GM21390 (cell line): ENCODE data around the gene MRPS27.

Experiments used
- ATAC-seq: cut with Tn5 transposase; IDR thresholded peaks from one replicate; pipeline ENCODE4 v1.9.1; 2021; ENCODE audit not compliant: unreplicated experiment

MRPS27 gene

DNA sequence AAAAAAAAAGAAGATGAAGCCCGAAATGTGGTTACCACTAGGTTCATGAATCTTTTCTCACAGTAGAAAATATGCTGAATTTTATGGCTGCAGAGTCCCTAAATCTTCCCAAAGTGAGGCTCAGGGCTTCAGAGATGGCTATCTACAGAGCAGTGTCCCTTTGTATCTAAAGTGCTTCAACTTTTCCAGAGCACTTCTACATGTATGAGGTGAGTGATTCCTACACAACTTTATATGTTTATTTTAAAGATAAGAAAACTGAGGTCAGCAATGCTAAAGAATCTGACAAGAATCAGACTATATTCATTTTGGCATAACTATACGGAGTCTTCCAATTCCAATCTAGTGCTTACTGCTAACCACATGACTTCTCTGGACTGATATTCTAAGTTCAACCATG is 53.2 kb downstream of the MRPS27 start:
- no peak for ATAC-seq

DNA sequence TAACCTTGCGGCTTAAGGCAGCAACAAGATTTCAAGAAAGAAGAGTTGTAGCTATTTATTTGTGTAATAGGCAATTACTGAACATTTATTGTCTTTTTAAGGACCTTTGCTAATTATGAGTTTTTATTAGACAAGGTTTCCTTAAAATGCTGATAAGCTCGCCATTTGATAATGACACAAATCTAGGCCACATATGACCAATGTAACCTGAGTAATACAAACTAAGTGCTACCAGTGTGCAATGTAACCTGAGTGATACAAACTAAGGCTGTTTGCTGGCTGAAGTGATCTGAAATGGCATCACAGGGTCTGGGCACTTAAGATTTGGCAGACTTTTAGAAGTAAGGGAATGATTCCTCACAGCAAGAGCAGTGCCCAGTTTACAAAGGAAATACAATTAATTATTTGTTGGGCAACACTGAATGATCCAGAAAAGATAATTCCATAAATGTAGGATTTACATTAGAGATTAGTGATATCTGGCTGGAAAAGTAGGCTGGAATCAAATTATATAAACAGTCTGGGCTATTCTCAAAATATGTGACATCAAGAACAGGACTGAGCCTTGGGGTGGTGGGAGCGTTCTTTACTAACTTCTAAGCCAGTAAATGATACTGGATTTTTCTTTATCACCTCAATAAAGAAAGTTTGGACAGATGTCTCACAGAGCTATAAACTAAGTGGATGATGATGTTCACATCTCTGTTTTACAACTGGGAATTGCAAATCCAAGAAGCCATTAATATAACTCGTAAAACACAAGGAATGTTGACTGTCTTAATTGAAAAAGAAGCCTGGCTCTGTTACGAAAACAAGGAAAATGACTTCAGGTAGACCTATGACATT is 54.8 kb downstream of the MRPS27 start:
- ATAC-seq, result no peak

DNA sequence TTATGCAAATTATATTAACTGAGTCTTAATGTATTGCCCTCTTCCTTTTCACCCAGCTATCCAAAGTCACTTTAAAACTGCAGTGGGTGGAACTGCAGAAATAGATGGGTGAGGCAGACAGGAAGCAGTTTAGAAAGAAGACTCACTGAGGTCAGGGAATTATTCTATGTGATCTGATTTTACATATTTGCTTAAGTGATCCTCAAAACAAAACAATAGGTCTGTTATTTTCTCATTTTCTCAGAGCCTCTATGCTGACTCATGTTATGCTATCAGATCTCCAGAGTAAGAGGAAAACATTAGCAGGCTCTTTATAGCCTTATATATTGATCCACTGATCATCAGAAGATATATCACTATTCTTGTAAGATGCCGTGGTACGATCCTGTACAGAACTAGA is 63.5 kb downstream of the MRPS27 start:
- ATAC-seq, result no peak

DNA sequence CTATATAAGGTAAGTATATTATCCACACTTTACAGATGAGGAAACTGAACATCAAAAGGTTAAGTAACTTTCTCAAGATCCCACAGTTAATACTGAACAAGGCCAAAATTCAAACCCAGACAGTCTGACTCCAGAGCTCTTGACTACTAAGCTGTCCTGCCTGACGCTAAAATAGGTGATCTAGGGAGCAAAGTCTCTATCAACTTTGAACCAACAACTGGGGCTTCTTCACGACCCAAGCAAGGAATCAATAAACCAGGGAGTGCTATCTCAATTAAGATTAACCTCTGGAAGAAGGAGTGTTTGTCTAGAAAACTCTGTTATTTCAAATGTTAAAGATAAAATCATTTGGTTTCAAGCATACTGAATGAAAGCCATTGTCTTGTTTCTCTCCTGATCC is 64.4 kb downstream of the MRPS27 start:
- no peak for ATAC-seq

DNA sequence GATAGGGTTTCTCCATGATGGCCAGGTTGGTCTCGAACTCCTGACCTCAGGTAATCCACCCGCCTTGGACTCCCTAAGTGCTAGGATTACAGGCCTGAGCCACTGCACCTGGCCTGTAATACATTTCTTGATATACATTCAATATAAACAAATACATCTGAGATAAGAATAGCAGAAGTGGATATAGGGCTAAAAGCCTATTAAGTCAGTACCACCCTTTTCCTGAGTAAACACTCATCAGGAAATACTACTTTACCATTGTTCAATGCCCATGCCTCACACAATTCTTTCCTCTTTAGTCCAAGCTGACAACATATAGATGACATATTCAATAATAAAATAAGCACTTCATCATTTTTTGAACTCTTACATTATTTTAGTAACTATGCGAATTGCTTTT is 64.8 kb downstream of the MRPS27 start:
- no peak for ATAC-seq

DNA sequence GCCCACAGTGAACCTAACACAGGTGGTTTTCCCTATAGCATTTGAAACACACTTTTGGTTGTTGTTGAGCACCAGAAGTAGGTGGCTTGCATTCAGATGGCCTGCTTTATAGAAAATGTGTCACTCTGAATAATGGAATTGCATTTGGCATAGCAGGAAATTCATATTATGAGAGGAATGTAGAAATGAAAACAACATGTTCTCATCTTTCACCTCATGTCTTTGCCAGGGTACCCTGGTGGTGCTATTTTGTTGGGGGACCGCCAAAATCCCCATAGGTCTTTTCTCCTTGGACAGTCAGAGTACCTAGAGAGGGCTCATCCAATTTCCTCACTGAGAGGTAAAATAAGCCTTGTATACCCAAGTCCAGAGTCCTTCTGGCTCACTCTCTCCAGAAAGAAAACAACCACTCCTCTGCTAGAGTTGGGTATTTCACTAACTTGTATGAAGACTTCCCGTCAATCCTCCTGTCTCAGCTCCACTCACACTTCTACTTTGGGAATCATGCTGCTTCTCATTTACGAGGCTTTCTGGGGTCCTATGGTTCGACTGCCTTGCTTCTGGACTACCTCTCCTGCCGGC is 67.4 kb downstream of the MRPS27 start:
- ATAC-seq, result no peak

DNA sequence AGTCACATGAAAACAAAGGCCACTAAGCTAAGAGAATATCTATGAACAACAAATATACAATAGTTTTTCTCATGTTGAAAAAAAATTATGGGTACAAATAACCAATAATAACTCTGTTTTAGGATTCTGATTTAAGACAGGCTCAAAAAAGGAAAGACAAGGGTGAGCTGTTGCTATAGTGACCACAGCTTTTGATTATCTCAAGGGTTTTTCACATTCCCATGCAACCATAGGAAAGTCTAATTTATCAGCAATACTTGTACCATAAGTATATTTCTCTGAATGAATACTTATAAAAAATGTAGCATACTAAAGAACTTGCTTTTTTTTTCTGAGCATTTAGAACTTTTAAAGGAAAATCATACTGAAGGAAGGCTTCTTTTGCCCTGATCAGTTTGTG is 68.0 kb downstream of the MRPS27 start:
- ATAC-seq, result no peak

DNA sequence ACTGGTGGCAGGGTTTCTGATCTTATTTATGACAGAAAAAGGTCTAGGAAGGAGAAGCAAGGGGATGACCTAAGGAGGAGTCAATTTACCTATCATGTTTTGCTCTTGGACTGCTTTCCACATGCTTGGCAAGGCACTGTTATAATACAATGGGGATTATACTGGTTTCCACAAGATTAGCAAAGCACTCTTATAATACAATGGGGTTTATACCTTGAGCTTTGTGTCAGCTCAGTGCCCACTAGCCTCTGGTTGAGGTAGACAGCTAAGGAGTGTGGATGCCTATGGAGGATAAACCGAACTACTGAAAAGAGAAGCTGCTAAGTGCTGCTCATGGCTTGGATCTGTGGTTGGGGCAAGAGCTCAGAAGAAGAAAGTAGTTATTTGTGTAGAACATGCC is 68.7 kb downstream of the MRPS27 start:
- no peak for ATAC-seq

DNA sequence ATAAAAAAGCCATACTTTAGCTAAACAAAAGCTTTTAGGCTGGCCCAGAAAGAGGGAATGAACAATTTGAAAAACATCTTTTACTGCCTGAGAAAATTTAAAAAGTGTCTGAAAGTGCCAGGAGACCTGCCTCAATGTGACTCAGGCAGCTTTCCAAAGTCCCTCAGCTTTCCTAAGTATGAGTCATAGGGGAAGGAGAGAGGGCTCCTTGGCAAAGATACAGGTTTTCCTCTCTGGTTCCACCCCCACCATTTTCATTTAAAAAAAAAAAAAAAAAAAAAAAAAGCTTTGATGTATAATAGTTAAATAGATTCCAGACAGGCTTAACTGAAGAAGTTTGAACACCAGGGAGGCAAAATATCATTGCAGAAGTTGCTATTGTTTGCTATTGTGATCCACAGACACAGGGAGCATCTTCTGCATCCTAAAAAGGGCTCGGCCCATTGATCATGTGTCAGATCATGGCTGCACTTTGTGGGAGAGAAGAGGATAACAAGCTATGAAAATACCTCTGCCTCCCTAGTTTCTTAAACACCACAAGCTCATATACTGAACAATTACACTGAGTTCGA is 71.5 kb downstream of the MRPS27 start:
- ATAC-seq, result no peak

DNA sequence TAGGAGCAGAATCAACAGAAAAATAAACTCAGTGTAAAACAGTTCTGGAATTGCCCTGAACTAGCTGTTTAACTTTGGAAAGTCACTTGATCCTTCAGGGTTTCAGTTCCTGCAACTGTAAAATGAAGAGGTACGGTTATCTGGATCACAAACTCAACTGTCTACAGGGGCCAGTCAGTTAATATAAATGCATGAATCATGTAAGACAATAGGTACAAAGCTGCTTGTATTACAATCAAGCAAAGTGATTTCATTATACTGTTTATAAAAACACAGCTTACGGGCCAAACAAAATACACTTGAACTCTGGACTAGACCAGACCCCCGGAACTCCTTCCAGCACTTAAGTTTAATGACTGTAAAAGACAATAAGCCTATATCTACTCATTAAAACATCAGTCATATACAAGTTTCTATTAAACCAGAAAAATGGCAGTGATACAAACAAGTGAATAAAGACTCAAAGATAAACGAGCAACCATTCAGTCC is 73.0 kb downstream of the MRPS27 start:
- no peak for ATAC-seq

DNA sequence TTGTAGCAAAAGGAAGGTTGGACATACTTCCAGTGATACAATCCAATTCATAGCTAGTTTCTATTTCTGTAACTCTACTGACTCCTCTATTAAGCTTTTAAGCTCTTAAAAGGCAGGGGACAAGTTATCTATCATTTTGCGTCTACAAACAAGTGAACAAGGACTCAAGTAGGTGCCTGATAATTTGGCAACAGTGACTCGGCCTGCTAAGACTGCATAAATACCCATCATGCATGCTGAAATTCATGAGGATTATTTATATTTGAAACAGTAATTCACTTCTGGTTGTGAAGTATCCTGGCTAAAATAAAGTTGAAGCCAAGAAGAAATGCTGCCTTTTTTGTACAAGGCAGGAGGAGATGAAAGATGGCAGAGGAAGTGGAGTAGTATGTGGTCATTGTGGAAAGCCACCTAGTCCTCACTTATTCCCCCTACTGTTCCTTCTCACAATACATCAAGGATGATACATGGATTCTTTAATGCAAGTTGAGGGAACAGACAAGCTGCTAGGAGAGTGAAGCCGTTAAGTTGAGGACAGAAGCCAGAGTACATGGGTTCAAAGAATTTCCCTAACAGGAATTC is 74.0 kb downstream of the MRPS27 start:
- no peak for ATAC-seq

DNA sequence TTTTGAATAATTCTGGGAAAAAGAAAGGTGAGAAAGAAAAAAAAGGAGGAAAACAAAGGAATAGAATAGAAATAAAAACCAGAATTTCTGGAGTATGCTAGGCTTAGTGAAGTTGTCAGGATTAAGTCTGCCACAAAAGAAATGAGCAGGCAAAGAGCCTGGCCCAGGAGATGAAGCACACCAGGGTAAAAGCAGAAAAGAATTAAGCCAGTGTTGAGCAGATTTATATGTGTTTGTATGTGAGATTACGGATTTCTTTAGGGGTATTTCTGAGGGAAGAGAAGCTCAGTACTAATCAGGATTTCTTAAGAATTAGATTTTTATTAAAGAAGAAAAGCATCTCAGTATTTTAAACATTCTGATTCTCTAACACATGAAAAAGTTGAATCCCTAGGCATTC is 74.5 kb downstream of the MRPS27 start:
- no peak for ATAC-seq

DNA sequence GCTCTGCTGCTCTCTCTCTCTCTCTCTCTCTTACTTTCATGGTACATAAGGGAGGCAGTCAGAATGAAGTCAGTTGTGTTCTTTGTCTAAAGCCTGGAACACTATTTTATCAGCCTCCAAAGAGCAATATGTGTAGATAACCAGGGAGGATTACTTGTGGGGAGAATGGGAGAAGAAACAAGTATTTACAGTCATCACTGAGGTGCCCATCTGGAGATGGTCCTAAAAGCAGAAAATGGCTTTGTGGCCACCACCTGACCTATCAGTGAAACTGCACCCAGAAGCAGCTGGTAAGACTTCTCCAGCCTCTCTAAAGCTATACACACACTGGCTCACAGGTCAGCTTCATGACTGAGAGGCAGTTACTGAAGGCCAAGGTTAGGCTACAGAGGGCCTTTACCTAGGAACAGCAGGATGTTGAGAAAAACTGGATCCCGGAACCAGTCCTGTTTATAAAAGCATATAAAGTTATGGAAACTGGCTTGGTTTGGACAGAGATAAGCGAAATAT is 75.1 kb downstream of the MRPS27 start:
- peak; percentile 92 for ATAC-seq

DNA sequence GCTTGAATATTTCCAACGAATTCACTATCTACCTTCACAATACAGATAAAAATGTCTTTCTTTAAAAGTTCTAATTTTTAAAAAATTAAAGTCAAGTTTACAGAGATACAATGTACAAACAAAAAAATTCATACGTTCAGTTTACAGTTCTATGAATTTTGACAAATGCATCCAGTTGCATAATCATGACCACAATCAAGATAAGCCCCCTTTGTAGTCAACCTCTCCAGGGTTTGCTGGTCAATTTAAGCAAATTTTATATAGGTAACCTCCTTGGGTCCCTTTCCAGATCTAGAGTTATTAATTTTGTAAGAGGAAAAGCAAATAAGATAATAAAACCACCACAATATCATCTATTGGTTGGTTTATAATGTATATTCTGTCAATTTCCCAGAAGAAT is 76.3 kb downstream of the MRPS27 start:
- no peak for ATAC-seq

DNA sequence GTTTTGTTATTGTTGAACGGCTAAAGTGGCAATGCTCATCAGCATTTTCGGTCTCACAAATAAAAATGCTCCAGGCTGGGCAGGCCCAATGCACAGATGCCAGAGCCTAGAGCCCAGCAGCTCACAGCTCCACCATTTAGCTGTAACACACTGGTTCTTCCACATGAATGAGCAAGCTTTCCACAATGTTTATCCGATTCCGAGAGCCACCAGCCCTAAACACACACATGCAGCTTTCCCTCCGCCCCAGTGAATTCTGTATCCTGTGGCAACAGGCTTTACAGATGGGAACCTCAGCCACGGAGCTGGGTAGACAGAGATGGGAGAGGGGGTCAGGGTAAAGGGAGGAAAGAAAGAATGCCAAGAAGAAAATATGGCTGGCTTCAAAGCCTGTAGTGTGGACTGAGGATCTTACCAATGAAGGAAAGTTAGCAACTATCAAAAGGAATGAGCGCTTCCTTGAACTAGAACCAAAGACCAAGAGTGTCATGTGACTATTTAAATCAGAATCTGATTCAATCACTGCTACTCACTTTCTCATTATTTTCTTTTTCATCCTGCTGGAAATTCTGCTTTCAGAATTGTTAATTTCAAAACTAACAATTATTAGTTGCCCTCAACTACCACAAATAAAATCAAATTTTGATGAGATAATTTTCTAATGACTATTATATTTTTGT is 77.1 kb downstream of the MRPS27 start:
- ATAC-seq, result no peak

DNA sequence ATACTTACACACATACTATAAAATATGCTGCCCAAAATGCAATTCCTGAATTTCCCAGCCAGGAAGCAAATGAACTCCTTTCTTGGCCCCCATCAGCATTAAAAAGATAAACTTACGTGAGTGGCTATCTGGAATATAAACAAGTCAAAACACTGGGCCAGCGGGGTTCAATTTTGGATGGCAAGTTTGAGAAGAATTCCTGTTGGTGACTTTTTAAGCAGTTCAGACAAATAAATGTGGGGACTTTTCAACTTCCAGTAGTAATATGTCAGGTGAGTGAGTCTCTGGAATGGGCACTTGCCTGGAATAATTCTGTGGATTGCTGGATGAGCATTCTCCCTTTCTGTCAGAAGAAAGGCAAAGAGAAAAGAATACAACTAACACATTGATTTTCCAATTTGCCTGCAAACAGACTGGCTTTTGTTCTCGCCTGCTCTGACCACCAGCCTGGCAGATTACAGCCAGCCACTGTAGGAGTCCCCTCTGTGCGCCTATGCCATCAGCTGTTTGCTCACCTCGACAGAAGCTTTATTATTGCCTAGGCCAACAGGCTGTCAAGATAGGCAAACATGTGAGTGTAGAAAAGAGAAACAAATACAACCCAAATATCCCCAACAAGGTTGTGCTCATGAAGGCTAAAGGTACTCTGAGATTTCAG is 78.6 kb downstream of the MRPS27 start:
- ATAC-seq, result no peak

DNA sequence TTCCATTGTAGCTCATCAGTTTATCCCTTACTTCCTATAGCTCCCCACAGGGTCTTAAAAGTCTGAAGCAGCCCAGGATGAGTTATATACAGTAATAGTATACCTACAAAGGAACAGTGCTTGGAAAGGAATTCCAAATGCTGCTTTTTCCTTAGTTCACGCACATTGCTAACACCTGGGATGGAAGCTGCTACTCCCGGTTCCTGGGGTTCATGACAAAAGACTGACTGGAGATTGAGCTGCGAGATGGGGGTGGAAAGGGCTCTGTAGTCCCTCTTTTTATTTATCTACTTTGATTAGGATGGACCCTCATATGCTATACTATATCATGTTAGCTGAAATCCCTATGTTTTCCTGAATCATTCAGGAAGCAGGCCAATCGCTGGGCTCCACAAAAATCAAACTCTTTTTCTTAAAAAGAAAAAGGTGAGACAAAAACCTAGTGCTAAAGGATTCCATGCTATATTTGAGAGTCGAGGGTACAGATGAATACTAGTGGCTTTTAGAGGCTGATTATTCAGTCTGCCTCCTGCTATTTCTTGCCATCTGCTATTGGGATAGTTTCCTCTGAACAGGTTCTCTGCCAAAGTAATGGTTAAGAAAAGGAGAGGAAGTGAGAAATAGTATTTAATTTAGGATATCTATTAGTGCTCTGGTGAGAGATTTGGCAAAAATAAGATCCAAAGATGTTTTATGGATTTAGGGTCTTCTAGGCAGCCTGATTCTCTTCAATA is 81.2 kb downstream of the MRPS27 start:
- ATAC-seq, result no peak

DNA sequence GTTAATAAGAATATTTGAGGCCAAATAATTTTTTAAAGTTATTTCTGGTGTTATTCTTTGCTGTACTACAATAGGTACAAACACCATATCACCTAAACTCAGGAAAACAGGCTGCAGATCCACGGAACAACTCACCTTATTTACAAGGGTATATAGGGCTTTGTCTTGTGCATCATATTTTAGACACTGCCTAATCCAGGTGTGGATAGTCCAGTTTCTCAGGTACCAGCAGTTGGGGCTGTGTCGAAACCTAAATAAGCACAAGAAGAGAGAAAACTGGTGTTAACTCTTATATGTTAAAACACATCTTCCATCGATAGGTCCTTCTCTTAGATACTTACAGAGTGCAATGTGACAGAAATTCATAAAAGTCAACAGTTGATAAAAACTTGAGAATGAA is 82.2 kb downstream of the MRPS27 start:
- ATAC-seq, result no peak

DNA sequence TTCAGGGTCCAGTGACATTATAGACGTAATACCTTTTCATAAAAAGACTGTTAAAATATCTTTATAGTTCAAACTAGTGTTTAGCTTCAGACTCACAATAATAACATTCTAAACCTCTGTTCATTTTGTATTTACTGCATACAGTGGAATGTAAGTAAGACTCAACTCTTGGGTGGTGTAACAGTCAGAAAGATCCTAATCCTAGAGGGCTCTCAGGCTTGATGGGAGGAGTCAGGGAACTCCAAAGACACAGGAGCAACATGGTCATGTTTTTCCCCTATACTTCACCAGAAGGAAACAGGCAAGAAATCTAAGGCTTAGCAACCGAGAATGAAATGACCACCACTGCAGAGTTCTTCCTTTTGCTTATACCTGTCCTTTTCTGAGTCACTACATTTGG is 82.6 kb downstream of the MRPS27 start:
- ATAC-seq, result no peak

DNA sequence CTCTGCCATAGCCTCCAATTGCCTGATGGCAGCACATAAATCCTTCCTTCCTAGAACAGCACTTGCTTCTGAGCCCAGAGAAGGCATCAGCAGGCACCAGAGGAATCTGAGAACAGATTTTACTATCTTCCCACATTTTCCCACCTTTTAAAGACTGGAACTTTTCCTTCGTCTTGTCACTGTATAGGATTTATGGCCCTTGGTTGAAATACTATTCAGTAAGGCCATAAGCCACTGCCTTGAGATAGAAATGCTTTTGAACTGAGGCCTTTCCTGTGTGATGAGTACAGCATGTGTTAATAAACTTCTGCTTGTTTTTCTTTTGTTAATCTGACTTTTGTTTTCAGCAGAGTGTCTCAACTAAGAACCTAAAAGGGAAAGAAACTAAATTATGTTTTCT is 84.3 kb downstream of the MRPS27 start:
- ATAC-seq, result no peak
